CD1c-positive myeloid dendritic cell (primary cell): Measurements from ENCODE around the gene DHCR24.
A peak's percentile ranks its signal among the peaks of the same experiment; 100 is the strongest.

Source experiments
- DNase-seq: peaks from one replicate; pipeline ENCODE4 v3.0.0-alpha.2; 2016; ENCODE audit errors: extremely low spot score

Gene DHCR24

GRCh38 chr1:54816130-54816529, 70.9 kb downstream of the DHCR24 start:
- DNase-seq: no peak

DNA sequence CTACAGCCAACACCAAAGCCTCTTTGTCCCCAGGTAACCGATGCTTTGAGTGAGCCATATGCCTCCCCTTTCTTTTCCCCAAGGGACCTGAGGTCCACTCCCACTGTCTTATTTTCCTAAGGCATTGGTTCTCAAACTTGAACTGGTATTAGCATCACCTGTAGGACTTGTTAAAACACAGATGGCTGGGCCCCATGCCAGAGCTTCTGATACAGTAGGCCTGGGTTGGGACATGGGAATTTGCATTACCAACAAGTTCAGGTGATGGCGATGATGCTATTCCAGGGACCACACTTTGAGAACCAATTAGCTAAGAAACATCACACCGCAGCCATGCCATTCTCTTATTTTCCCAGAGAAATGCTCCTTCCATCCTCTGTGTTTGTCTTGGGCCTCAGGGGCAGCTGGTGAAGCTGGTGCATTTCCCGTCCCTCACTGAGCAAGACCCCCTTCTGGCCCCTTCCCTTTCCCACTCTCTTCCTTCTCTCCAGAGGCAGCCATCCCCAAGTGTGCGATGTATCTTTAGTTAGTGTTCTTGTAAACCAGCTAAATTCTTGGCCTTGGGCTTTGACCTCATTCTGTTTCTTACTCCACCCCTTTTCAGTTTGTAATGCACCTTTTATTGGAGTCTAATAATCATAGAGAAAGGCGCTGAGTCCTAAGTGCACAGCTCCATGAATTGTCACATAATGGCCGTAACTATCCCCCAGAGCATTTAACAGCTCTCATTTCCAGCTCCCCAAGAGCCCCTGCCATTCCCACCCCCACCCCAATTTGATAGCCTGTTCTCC, 71.7 kb downstream of the DHCR24 start:
- no peak for DNase-seq

GRCh38 chr1:54814571-54814970, 72.4 kb downstream of the DHCR24 start:
- no peak for DNase-seq

- no peak for DNase-seq
Observed at GRCh38 chr1:54814126-54814498, 72.9 kb downstream of the DHCR24 start.

DNA sequence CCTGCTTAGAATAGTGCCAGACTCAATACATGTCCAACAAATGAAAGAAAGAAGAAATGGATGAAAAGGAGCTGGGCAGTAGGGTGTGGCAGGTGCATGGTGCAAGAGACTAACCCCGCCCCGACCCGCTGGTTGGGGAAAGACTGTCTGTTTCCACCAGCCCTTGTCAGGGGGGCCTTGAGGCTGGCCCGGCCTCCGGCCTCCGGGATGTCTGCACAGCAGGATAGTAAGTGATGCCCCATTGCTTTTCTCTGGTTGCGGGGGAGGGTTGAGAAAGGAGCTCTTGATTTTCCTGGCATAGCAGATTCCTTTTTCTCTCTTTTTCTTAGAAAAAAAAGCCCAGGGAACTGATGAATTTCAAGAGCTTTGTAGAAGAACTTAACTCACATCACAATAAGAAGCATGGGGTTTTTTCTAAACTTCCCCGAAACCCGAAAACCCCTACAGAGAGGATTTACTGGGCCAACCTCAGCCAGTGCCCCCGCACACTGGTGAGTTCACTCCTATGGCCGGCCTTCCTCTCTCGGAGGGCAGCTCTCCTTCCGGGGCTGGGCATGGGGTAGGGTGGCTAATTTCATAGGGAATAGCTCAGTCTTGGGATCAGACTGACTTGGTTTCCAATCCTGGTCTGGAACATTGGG, 73.4 kb downstream of the DHCR24 start:
- no peak for DNase-seq

GRCh38 chr1:54812801-54813484, 74.1 kb downstream of the DHCR24 start:
- DNase-seq: no peak

- no peak for DNase-seq
Observed at GRCh38 chr1:54811739-54812655, 75.0 kb downstream of the DHCR24 start.

GRCh38 chr1:54811066-54811465, 75.9 kb downstream of the DHCR24 start:
- no peak for DNase-seq

GRCh38 chr1:54810153-54810942, 76.6 kb downstream of the DHCR24 start:
- DNase-seq: peak; percentile 64

DNA sequence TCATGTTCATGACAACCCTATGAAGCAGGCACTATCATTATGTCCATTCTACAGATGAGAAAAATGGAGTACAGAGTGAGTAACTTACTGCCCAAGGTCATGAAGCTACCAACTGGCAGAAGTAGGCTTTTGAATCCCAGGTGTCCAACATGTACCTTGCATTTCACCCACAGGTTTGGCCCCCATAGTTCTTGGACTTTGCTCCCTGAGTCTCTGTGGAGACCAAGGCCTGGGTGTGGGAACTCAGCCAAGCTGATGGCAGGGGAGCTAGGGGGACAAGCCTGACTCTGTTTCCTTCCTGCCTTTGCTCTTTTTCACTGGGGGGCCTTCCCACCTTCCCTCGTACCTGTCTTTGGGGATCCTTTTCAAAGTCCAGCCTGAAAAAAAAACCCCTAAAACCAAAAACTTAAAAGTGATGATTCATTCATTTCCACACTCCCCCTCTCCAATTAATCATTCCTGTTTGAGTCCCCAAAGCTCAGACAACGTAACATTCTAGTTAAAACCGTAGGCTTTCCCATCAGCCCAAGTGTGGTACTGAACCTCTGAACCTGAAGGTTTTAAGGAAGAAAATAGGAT, 77.4 kb downstream of the DHCR24 start:
- no peak for DNase-seq

DNA sequence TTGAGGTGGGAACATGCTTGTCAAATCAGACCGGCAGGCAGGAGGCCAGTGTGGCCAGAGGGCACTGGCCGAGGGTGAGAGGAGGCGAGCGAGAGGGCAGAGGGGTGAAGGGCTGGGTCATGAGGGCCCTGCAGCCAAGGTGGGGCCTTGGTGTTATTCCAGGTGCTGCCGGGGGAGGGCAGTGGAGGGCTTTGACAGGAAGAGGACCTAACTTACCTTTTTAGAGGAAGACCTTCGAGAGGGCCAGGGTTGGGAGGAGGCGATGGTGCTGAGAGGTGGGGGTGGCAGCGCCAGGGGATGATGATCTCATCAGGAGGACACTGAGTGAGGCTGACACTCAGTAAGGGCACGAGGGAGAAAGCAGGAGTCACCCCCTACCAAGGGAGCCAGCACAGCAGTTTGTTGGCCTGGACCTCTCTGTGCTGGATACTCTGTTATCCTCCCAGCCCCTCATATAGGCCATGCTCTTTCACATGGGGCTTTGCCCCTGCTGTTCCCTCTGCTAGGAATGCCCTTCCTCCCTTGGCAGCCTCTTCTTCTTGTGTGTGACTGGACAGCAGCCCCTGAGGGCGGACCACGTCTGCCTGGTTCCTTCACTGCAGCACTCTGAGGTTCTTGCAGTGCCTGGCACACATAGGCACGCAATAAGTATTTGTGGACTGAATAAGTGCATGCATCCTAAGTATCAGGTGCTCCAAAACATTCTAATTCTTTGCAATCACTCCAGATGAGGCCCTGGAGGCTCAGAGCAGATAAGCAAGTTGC, 78.4 kb downstream of the DHCR24 start:
- no peak for DNase-seq

- no peak for DNase-seq
Observed at GRCh38 chr1:54807756-54808155, 79.2 kb downstream of the DHCR24 start.

- no peak for DNase-seq
Observed at GRCh38 chr1:54806931-54807611, 79.9 kb downstream of the DHCR24 start.

GRCh38 chr1:54805981-54806381, 81.0 kb downstream of the DHCR24 start:
- DNase-seq: no peak

DNA sequence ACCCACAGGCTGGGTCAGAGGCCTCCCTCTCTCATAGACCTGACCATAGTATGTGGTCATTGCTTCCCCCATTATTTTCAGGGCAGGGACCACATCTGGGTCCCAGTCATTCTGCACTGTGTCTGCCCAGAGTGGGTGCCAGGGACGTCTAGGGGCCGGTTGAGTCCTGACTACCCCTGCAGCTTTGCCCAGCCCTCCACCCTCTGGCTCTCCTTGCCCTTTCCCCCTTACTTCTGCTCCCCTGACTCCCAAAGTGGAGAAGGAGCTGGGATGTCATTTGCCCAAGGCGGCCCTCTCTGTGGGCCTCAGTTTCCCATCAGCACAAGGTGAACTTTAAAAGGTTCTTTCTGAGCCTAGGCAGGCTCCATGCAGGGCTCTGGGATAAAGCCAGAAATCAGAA, 81.5 kb downstream of the DHCR24 start:
- no peak for DNase-seq

GRCh38 chr1:54804471-54805132, 82.4 kb downstream of the DHCR24 start:
- no peak for DNase-seq

- no peak for DNase-seq
Observed at GRCh38 chr1:54803761-54804470, 83.1 kb downstream of the DHCR24 start.
